Measurements from ENCODE around the gene TARBP2.

- peak in 2 of 4 experiments; percentile 26 to 41 for TF ChIP-seq CTCF (IDR thresholded peaks at IDR 0.05)
- peak; percentile 90 for TF ChIP-seq POLR2AphosphoS5 (IDR thresholded peaks at IDR 0.05)
- TF ChIP-seq POLR2A (IDR thresholded peaks at IDR 0.05), result no peak
These were observed at the start of gene TARBP2 for GRCh38 chr12:53500776-53501614.
